Liver (tissue), 3 donors: ENCODE measurements around the gene KDELR3.

Source experiments
- ATF3 ChIP-seq: IDR thresholded peaks from 2 replicates; pipeline ENCODE4 v1.6.1; 2016; ENCODE audit warnings: antibody characterized with exemption
- CTCF ChIP-seq: fragments of 150-350 bp; IDR thresholded peaks from 2 replicates; pipeline ENCODE4 v1.5.1; 2017; ENCODE audit warnings: improper control_type of control experiment, low read depth, low read length; ENCODE audit not compliant: missing input control
- EGR1 ChIP-seq, 2 donors: IDR thresholded peaks; 2 replicates each; pipeline ENCODE4 v1.6.1; 2016 to 2018; ENCODE audit warnings: antibody characterized with exemption in 2 of 2, low read depth in 2 of 2
- FOXA1 ChIP-seq: IDR thresholded peaks from 2 replicates; pipeline ENCODE4 v1.6.1; 2016; ENCODE audit warnings: antibody characterized with exemption
- GABPA ChIP-seq, 2 donors: IDR thresholded peaks in 1 of 2; conservative IDR thresholded peaks in 1 of 2; 2 replicates each; pipeline ENCODE4 v1.6.1; 2016; ENCODE audit warnings: antibody characterized with exemption in 2 of 2, mild to moderate bottlenecking in 1 of 2, moderate library complexity in 1 of 2
- JUND ChIP-seq, 2 donors: IDR thresholded peaks; 2 replicates each; pipeline ENCODE4 v1.6.1; 2016; ENCODE audit warnings: antibody characterized with exemption in 2 of 2
- MAX ChIP-seq: IDR thresholded peaks from 2 replicates; pipeline ENCODE4 v1.6.1; 2016; ENCODE audit warnings: antibody characterized with exemption
- NR2F2 ChIP-seq: IDR thresholded peaks from 2 replicates; pipeline ENCODE4 v1.6.1; 2016; ENCODE audit warnings: antibody characterized with exemption
- RAD21 ChIP-seq, 2 donors: IDR thresholded peaks; 2 replicates each; pipeline ENCODE4 v1.6.1; 2016; ENCODE audit warnings: antibody characterized with exemption in 2 of 2, mild to moderate bottlenecking in 2 of 2
- REST ChIP-seq: IDR thresholded peaks from 2 replicates; pipeline ENCODE4 v1.6.1; 2016; ENCODE audit warnings: antibody characterized with exemption, mild to moderate bottlenecking
- SP1 ChIP-seq: IDR thresholded peaks from 2 replicates; pipeline ENCODE4 v1.6.1; 2018; ENCODE audit warnings: antibody characterized with exemption, mild to moderate bottlenecking
- TAF1 ChIP-seq: conservative IDR thresholded peaks from 2 replicates; pipeline ENCODE4 v1.6.1; 2016; ENCODE audit warnings: antibody characterized with exemption, mild to moderate bottlenecking
- YY1 ChIP-seq: IDR thresholded peaks from 2 replicates; pipeline ENCODE4 v1.6.1; 2016; ENCODE audit warnings: antibody characterized with exemption, mild to moderate bottlenecking
- ZBTB33 ChIP-seq: IDR thresholded peaks from 2 replicates; pipeline ENCODE4 v1.6.1; 2016; ENCODE audit warnings: antibody characterized with exemption
- donor health status: healthy.
- donor health status: healthy.

GRCh38 chr22:38460426-38460840 is 7.5 kb upstream of the KDELR3 start:
- no peak for TF ChIP-seq CTCF
- TF ChIP-seq GABPA (IDR thresholded peaks at IDR 0.05 in 1 of 2, conservative IDR thresholded peaks at IDR 0.05 in 1 of 2): no peak
- no peak for TF ChIP-seq YY1
- TF ChIP-seq ZBTB33: no peak
- no peak for TF ChIP-seq EGR1 (IDR thresholded peaks at IDR 0.05; ENCODE audit: low read depth in 2 of 2)
- TF ChIP-seq REST: no peak
- TF ChIP-seq FOXA1: no peak
- no peak for TF ChIP-seq SP1
- TF ChIP-seq MAX: no peak
- no peak for TF ChIP-seq TAF1
- TF ChIP-seq JUND (IDR thresholded peaks at IDR 0.05): no peak
- TF ChIP-seq RAD21 (IDR thresholded peaks at IDR 0.05): no peak
- TF ChIP-seq ATF3: no peak
- TF ChIP-seq NR2F2: no peak
